ENCODE data around the gene ARHGAP4.

The ARHGAP4 gene

GRCh38 chrX:153869473-153870287 is 56.4 kb downstream of the ARHGAP4 start:
- DNase-seq (ENCODE audit: low read depth in 2 of 3, low spot score in 1 of 3) = no peak

GRCh38 chrX:153868576-153869472 is 57.2 kb downstream of the ARHGAP4 start:
- no peak for DNase-seq (ENCODE audit: low read depth in 2 of 3, low spot score in 1 of 3)

GRCh38 chrX:153867671-153868070 is 58.4 kb downstream of the ARHGAP4 start:
- DNase-seq (ENCODE audit: low read depth in 2 of 3, low spot score in 1 of 3) = no peak

- no peak for DNase-seq (ENCODE audit: low read depth in 2 of 3, low spot score in 1 of 3)
Measured at GRCh38 chrX:153867139-153867538, 58.9 kb downstream of the ARHGAP4 start.

- no peak for DNase-seq (ENCODE audit: low read depth in 2 of 3, low spot score in 1 of 3)
Measured at GRCh38 chrX:153866302-153867019, 59.6 kb downstream of the ARHGAP4 start.

- DNase-seq (ENCODE audit: low read depth in 2 of 3, low spot score in 1 of 3) = no peak
Measured at GRCh38 chrX:153865685-153866084, 60.4 kb downstream of the ARHGAP4 start.

- DNase-seq (ENCODE audit: low read depth in 2 of 3, low spot score in 1 of 3) = no peak
Measured at GRCh38 chrX:153865321-153865580, 60.8 kb downstream of the ARHGAP4 start.

- no peak for DNase-seq (ENCODE audit: low read depth in 2 of 3, low spot score in 1 of 3)
Measured at GRCh38 chrX:153864561-153865320, 61.3 kb downstream of the ARHGAP4 start.

GRCh38 chrX:153864101-153864500 is 62.0 kb downstream of the ARHGAP4 start:
- no peak for DNase-seq (ENCODE audit: low read depth in 2 of 3, low spot score in 1 of 3)

GRCh38 chrX:153863251-153863991 is 62.6 kb downstream of the ARHGAP4 start:
- no peak for DNase-seq (ENCODE audit: low read depth in 2 of 3, low spot score in 1 of 3)

- no peak for DNase-seq (ENCODE audit: low read depth in 2 of 3, low spot score in 1 of 3)
Measured at GRCh38 chrX:153862369-153863250, 63.5 kb downstream of the ARHGAP4 start.

GRCh38 chrX:153861733-153862310 is 64.2 kb downstream of the ARHGAP4 start:
- DNase-seq (ENCODE audit: low read depth in 2 of 3, low spot score in 1 of 3) = no peak

- no peak for DNase-seq (ENCODE audit: low read depth in 2 of 3, low spot score in 1 of 3)
Measured at GRCh38 chrX:153861151-153861550, 64.9 kb downstream of the ARHGAP4 start.
